ENCODE data around the gene LNPEP. TPM values are rescaled to one million over a fixed set of nuclear protein-coding genes. Genes with fewer than 3 reads are reported as not detected.

Gene LNPEP
- total RNA-seq, 6 donors from 2014 or later, result 28.9 to 67.2 (median 42.7) TPM

DNA sequence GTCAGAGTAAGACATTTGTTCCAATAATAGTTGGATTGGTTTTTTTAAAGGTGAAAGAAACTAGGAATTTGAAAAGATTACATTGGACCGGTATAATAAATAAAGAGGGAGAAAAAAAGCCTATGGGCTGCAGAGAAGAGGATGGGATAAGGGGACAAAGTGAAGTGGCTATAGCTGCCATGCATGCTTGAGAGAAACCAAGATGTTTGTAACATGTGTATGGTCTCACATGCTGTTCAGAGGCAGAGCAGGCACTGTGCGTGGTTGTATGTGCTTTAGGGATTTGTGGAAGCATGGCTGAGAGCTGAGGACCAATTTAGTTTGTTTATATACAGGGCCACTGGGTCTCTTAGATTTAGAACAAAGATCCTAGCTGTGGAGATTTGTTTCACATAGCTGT, 32.7 kb downstream of the LNPEP start:
- DNase-seq, result no peak

DNA sequence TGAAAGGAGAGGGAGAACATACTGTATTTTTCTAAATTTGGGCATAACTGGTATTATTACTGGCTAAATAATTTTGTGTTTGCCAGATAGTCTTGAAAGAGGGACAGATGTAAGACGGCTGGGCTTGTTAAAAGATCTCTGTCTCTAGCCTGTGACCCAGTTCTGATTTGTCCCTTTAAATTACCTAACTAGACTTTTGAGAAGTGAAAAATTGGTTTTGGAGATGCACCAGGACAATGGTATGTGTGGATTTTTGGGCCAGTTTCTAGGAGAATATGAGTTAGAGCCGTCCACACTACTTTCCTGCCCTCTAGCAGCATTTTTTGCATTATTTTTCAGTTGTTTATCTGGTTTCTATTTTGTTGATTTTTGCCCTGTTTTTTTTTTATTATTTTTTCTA, 33.5 kb downstream of the LNPEP start:
- Histone ChIP-seq H3K36me3 (no peaks in the 10 kb centered on the region), H3K4me3 (no peak overlapping the region), H3K9me3 (no peaks in the 10 kb centered on the region), H3K4me1 (peaks cover 16 to 23% (median 21%) of the 10 kb centered on the region in 4 donors), H3K27me3 (no peaks in the 10 kb centered on the region), H3K27ac (peak overlapping the region in 1 of 4 donors; percentile 37)
- no peak for DNase-seq
- TF ChIP-seq POLR2A (IDR thresholded peaks at IDR 0.05) (no peak), EP300 (IDR thresholded peaks at IDR 0.05) (no peak), POLR2AphosphoS5 (IDR thresholded peaks at IDR 0.05) (no peak)
- TF ChIP-seq, protein P1, sequence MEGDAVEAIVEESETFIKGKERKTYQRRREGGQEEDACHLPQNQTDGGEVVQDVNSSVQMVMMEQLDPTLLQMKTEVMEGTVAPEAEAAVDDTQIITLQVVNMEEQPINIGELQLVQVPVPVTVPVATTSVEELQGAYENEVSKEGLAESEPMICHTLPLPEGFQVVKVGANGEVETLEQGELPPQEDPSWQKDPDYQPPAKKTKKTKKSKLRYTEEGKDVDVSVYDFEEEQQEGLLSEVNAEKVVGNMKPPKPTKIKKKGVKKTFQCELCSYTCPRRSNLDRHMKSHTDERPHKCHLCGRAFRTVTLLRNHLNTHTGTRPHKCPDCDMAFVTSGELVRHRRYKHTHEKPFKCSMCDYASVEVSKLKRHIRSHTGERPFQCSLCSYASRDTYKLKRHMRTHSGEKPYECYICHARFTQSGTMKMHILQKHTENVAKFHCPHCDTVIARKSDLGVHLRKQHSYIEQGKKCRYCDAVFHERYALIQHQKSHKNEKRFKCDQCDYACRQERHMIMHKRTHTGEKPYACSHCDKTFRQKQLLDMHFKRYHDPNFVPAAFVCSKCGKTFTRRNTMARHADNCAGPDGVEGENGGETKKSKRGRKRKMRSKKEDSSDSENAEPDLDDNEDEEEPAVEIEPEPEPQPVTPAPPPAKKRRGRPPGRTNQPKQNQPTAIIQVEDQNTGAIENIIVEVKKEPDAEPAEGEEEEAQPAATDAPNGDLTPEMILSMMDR (IDR thresholded peaks at IDR 0.05), result no peak
- 68 to 71% methylated on average over 2 of the region's 2 CpGs for WGBS, 2 donors
- ATAC-seq (ENCODE audit: low FRiP score in 2 of 2), result peak in 1 of 2 donors; percentile 40

More for the DNA sequence above, 32.7 kb downstream of the LNPEP start:
- WGBS, 2 donors, result 53 to 56% methylated on average over 2 of the region's 2 CpGs
- no peaks in the 10 kb centered on the region for H3K36me3 ChIP-seq
- H3K4me1 ChIP-seq, result peaks cover 19 to 23% (median 21%) of the 10 kb centered on the region in 4 donors
- no peak overlapping the region for H3K4me3 ChIP-seq
- no peaks in the 10 kb centered on the region for H3K9me3 ChIP-seq
- H3K27ac ChIP-seq, result no peak overlapping the region
- peak in 1 of 2 donors; percentile 26 for ATAC-seq (ENCODE audit: low FRiP score in 2 of 2)
- no peaks in the 10 kb centered on the region for H3K27me3 ChIP-seq
- TF ChIP-seq, protein P1 (IDR thresholded peaks at IDR 0.05), result no peak
- TF ChIP-seq POLR2A (IDR thresholded peaks at IDR 0.05) (no peak), EP300 (IDR thresholded peaks at IDR 0.05) (no peak), POLR2AphosphoS5 (IDR thresholded peaks at IDR 0.05) (no peak)

DNA sequence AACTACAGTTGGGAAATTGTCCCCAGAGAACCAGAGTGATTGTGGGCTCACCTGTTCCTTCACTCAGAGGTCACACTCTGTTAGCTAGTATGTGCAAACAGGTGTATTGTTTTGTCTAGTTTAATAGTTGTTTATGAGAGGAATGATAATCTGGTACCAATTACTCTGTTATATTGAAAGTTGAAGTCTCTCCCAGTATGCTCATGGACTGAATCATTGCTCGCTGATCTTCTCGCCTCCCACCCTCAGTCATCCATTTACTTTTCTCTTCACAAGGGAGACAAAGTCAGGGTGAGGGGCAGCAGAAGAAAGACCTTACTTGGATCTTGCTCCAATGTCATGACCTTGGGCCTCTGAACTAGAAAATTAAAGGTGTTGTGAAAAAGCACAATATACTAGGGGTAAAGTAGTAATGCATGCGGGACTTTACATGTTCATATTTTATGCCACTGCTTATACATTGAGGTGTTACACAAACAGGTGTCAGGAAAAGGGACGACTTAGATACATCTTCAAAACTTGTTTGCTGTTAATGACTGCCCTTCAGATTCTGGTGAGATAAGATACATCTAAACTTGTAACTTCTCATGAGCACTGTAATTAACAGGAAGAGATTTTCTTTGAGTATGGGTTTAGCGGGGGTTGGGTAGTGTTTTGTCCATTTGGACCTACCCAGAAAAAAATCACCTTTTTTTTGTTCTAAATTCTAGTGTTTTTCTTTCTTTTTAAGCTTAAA, 36.9 kb downstream of the LNPEP start:
- H3K4me1 ChIP-seq, result peaks cover 16 to 20% (median 18%) of the 10 kb centered on the region in 4 donors
- TF ChIP-seq POLR2AphosphoS5 (IDR thresholded peaks at IDR 0.05), result no peak
- TF ChIP-seq, protein P1 (IDR thresholded peaks at IDR 0.05), result no peak
- no peak for TF ChIP-seq POLR2A (IDR thresholded peaks at IDR 0.05)
- TF ChIP-seq EP300 (IDR thresholded peaks at IDR 0.05), result no peak

DNA sequence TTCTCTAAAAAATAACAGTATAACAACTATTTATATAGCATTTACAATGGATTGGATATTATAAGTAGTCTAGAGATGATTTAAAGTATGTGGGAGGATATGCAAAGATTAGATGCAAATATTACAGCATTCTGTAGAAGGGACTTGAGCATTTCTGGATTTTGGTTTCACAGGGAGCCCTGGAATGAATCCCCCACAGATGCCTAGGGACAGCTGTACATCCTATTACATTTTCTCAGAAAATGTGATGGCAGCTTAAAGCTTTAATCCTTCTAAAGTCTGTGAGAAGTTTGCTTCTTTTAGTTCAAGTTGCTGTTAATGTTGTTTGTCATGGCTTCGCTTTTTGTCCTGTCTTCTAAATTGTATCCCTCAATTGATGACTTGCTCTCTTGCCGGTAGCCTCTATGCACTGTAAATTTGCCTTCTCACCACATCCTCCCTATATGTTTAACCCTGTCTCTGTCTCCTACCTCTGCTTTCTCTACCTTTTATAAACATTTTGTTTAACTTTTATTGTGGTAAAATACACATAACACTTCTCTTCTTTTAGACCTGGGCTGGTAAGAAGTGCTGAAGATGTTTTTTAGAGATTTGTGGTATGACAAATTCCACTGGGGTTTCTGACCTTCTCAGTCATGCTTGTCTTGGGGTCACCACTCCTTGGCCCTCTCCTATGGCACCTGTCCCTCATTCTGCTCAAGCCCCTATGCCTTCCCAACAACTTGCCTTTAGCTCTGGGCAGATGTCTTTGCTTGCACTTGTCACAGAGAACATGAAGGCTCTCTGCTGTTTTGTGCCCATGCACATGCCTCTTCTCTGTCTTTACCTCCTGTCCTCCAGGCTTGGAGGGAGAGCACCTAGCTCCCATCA, 37.9 kb downstream of the LNPEP start:
- DNase-seq (no peak), ATAC-seq (ENCODE audit: low FRiP score in 2 of 2) (no peak)
- peaks cover 6 to 10% (median 8%) of the 10 kb centered on the region in 4 donors for H3K4me1 ChIP-seq
- no peak overlapping the region for H3K27ac ChIP-seq
- no peak overlapping the region for H3K4me3 ChIP-seq
- H3K9me3 ChIP-seq, result no peaks in the 10 kb centered on the region
- no peaks in the 10 kb centered on the region for H3K36me3 ChIP-seq
- no peaks in the 10 kb centered on the region for H3K27me3 ChIP-seq
- TF ChIP-seq, protein P1 (IDR thresholded peaks at IDR 0.05), result no peak
- no peak for TF ChIP-seq EP300 (IDR thresholded peaks at IDR 0.05)
- no peak for TF ChIP-seq POLR2AphosphoS5 (IDR thresholded peaks at IDR 0.05)
- TF ChIP-seq POLR2A (IDR thresholded peaks at IDR 0.05), result no peak
- 77 to 88% methylated on average over 2 of the region's 2 CpGs for WGBS, 2 donors

More for the DNA sequence above, 36.9 kb downstream of the LNPEP start:
- Histone ChIP-seq H3K9me3 (no peaks in the 10 kb centered on the region), H3K27ac (no peak overlapping the region), H3K27me3 (no peaks in the 10 kb centered on the region), H3K36me3 (no peaks in the 10 kb centered on the region), H3K4me3 (no peak overlapping the region)
- DNase-seq (no peak), ATAC-seq (ENCODE audit: low FRiP score in 2 of 2) (no peak)
- 84 to 88% methylated on average over 5 of the region's 5 CpGs for WGBS, 2 donors
